HG02798 (cell line): ENCODE measurements around the gene GPR180.

Source experiments
- ATAC-seq: cut with Tn5 transposase; IDR thresholded peaks from one replicate; pipeline ENCODE4 v1.9.1; 2021; ENCODE audit warnings: mild to moderate bottlenecking; ENCODE audit not compliant: unreplicated experiment, poor library complexity

Gene GPR180

DNA sequence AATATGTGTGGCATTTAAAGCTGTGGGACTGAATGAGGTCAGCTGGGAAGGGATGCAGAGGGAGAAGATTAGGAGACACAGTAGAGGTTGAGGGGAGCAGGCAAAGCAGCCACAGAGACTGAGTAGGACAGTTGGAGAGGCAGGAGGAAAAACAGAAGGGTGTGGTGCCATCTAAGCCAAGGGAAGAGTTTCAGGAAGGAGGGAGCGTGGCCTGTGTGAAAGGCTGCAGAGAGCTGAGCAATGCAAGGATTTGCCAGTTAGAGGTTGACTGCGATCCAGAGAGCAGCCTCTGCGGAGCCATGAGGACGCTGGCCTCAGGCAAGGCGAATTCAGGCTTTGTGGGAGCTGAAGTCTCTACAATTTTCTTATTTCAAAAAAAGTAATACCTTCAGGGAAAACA lies 81.8 kb downstream of the GPR180 start:
- ATAC-seq = no peak
